GM12801 (cell line): ENCODE measurements around the gene COA8.

ENCODE experiments used
- CTCF ChIP-seq: IDR thresholded peaks from one replicate; pipeline ENCODE4 v1.5.1; 2011; ENCODE audit warnings: control low read depth; ENCODE audit not compliant: insufficient read length; ENCODE audit errors: extremely low read depth

The COA8 gene

GRCh38 chr14:103624860-103625259 lies 62.1 kb downstream of the COA8 start:
- no peak for TF ChIP-seq CTCF

GRCh38 chr14:103625356-103626095 lies 62.8 kb downstream of the COA8 start:
- TF ChIP-seq CTCF, result no peak

GRCh38 chr14:103626146-103626850 lies 63.5 kb downstream of the COA8 start:
- TF ChIP-seq CTCF, result no peak

GRCh38 chr14:103627073-103628025 lies 64.6 kb downstream of the COA8 start:
- TF ChIP-seq CTCF, result no peak

GRCh38 chr14:103628221-103628683 lies 65.5 kb downstream of the COA8 start:
- no peak for TF ChIP-seq CTCF

GRCh38 chr14:103628684-103629502 lies 66.1 kb downstream of the COA8 start, which contains the start of gene KLC1:
Gene KLC1 (plus strand): TSS chr14:103629211. CDS start chr14:103654565, 25,354 bp downstream.
- no peak for TF ChIP-seq CTCF
